Left lung (tissue), 10 donors: ENCODE measurements around the gene KDM2B. TPM values are rescaled to one million over a fixed set of nuclear protein-coding genes. Genes with fewer than 3 reads are reported as not detected.

Source experiments
- ATAC-seq: fragments of 200-7000 bp; cut with Tn5 transposase; one replicate; pipeline ENCODE4 v1.9.1; 2020; ENCODE audit warnings: moderate library complexity
- DNase-seq, 4 donors: peaks; one replicate each; pipeline ENCODE4 v3.0.0-alpha.2; 2013 to 2020
- H3K27ac ChIP-seq, 2 donors: fragments of 200-600 bp; sonication (generic) in 1 of 2; one replicate each; pipeline versions ENCODE4 v1.5.0 to v1.8.0; 2020 to 2021
- H3K27me3 ChIP-seq, 2 donors: fragments of 200-600 bp; sonication (generic) in 1 of 2; one replicate each; pipeline versions ENCODE4 v1.5.0 to v1.8.0; 2020 to 2021
- H3K36me3 ChIP-seq, 2 donors: fragments of 200-600 bp; sonication (generic) in 1 of 2; one replicate each; pipeline versions ENCODE4 v1.5.0 to v1.8.0; 2020 to 2021
- H3K4me1 ChIP-seq, 2 donors: fragments of 200-600 bp; one replicate each; pipeline ENCODE4 v1.8.0; 2021
- H3K4me3 ChIP-seq, 2 donors: fragments of 200-600 bp; sonication (generic) in 1 of 2; one replicate each; pipeline versions ENCODE4 v1.5.0 to v1.8.0; 2020 to 2021; ENCODE audit warnings: mild to moderate bottlenecking in 1 of 2
- H3K9me3 ChIP-seq, 2 donors: fragments of 200-600 bp; sonication (generic) in 1 of 2; one replicate each; pipeline versions ENCODE4 v1.5.0 to v1.8.0; 2020 to 2021
- CTCF ChIP-seq, 2 donors: fragments of 200-600 bp; sonication (generic) in 1 of 2; IDR thresholded peaks; one replicate each; pipeline versions ENCODE4 v1.5.0 to v1.8.0; 2021; ENCODE audit warnings: antibody characterized with exemption in 2 of 2
- intact Hi-C, 2 donors: fragments of 100-400 bp; cut with DNase I; formaldehyde crosslinking; loops; one replicate each; pipeline versions ENCODE4 v1.11.2 to v1.14.2; 2022
- polyA plus RNA-seq, 6 donors: library from polyadenylated mRNA; unstranded; fragments of 120-200 nt; gene quantifications; one replicate each; pipeline ENCODE4 v1.2.1, GENCODE V29; 2013; ENCODE audit not compliant: insufficient read length in 6 of 6
- total RNA-seq, 2 donors: library from RNA; stranded (reverse); fragmentation: NEBNext Ultra II Directional; extraction: Animal tissue kit (Norgen Biotek cat#: 25700); gene quantifications; one replicate each; pipeline ENCODE4 v1.2.1, GENCODE V29; 2021
- donor health status: DM: no; HTN: yes; CAD: no.
- donor health status: DM: no; HTN: no; CAD: no.

Gene KDM2B
- total and polyA plus RNA-seq, 8 donors, result 22.9 to 44.7 (median 38.0) TPM

GRCh38 chr12:121442028-121442948 lies 138.5 kb downstream of the KDM2B start:
- H3K4me1 ChIP-seq, result peaks cover 0 to 9% of the 10 kb centered on the region in 2 donors
- ATAC-seq (no peak), DNase-seq (no peak)
- no peak for TF ChIP-seq CTCF (IDR thresholded peaks at IDR 0.05)
- no peak overlapping the region for H3K4me3 ChIP-seq
- no peaks in the 10 kb centered on the region for H3K27me3 ChIP-seq
- H3K36me3 ChIP-seq, result peaks cover 0 to 64% of the 10 kb centered on the region in 2 donors
- no peak overlapping the region for H3K27ac ChIP-seq
- intact Hi-C loops, result loop anchor here in 1 of 2 donors (10.0 kb wide), 1 partner anchor 107 kb away; no protein-coding TSS in a partner anchor
- H3K9me3 ChIP-seq, result no peaks in the 10 kb centered on the region

GRCh38 chr12:121441555-121441954 lies 139.3 kb downstream of the KDM2B start:
- Histone ChIP-seq H3K4me1 (peaks cover 0 to 9% of the 10 kb centered on the region in 2 donors), H3K27me3 (no peaks in the 10 kb centered on the region), H3K36me3 (peaks cover 0 to 71% of the 10 kb centered on the region in 2 donors), H3K27ac (no peak overlapping the region), H3K9me3 (no peaks in the 10 kb centered on the region), H3K4me3 (no peak overlapping the region)
- intact Hi-C loops, result loop anchor here in 1 of 2 donors (10.0 kb wide), 1 partner anchor 107 kb away; no protein-coding TSS in a partner anchor
- no peak for TF ChIP-seq CTCF (IDR thresholded peaks at IDR 0.05)
- DNase-seq (no peak), ATAC-seq (no peak)

DNA sequence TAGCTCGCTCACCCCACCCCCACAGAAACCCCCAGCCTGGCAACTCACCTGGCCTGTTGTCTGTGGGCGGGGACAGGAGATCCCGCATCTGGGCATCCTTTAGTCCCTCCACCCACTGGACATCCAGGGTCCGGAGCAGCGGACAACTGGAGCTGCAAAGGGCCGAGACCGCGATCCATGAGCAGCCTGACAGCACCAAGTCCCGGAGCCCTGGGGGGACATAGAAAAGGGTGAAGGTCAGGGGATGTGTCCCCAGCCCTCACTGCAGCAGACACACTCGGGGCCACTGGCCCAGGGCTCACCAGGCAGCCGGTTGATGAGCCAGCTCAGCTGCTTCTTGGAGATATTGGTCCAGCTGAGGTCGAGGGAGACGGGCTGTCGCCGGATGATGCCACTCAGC lies 140.1 kb downstream of the KDM2B start:
- intact Hi-C loops, result loop anchor here in 1 of 2 donors (10.0 kb wide), 1 partner anchor 106 kb away; no protein-coding TSS in a partner anchor
- Histone ChIP-seq H3K27me3 (no peaks in the 10 kb centered on the region), H3K27ac (no peak overlapping the region), H3K4me3 (no peak overlapping the region), H3K36me3 (peaks cover 0 to 73% of the 10 kb centered on the region in 2 donors), H3K9me3 (no peaks in the 10 kb centered on the region), H3K4me1 (peaks cover 0 to 9% of the 10 kb centered on the region in 2 donors)
- ATAC-seq (no peak), DNase-seq (no peak)
- no peak for TF ChIP-seq CTCF (IDR thresholded peaks at IDR 0.05)

- peaks cover 0 to 83% of the 10 kb centered on the region in 2 donors for H3K36me3 ChIP-seq
These were observed 141.1 kb downstream of the KDM2B start for GRCh38 chr12:121439715-121440114.

More at GRCh38 chr12:121439715-121440114, 141.1 kb downstream of the KDM2B start:
- no peak overlapping the region for H3K27ac ChIP-seq
- no peak for TF ChIP-seq CTCF (IDR thresholded peaks at IDR 0.05)
- DNase-seq (no peak), ATAC-seq (no peak)
- H3K4me1 ChIP-seq, result peaks cover 0 to 9% of the 10 kb centered on the region in 2 donors
- intact Hi-C loops, result loop anchor here in 1 of 2 donors (10.0 kb wide), 1 partner anchor 105 kb away; no protein-coding TSS in a partner anchor
- no peaks in the 10 kb centered on the region for H3K9me3 ChIP-seq
- H3K27me3 ChIP-seq, result no peaks in the 10 kb centered on the region
- H3K4me3 ChIP-seq, result no peak overlapping the region
